ENCODE measurements around the gene GLB1L. TPM values are rescaled to one million over a fixed set of nuclear protein-coding genes. Genes with fewer than 3 reads are reported as not detected.

The GLB1L gene
- total and polyA plus RNA-seq, 4 donors: 2.3 to 5.2 (median 2.6) TPM

- no peaks in the 10 kb centered on the region for H3K4me1 ChIP-seq (ENCODE audit: control insufficient read depth in 4 of 4, insufficient read depth in 4 of 4, low read length in 3 of 4)
- no peak overlapping the region for H3K9ac ChIP-seq (ENCODE audit: low read depth in 1 of 2, low read length in 2 of 2)
- TF ChIP-seq YY1 (IDR thresholded peaks at IDR 0.05): no peak
- no peaks in the 10 kb centered on the region for H3K9me3 ChIP-seq (ENCODE audit: control insufficient read depth in 4 of 4, low read length in 3 of 4)
- WGBS: 90% methylated on average over 5 of the region's 5 CpGs
- no peaks in the 10 kb centered on the region for H3K27me3 ChIP-seq (ENCODE audit: control insufficient read depth in 4 of 4, insufficient read depth in 4 of 4, low read length in 3 of 4)
- DNase-seq (ENCODE audit: low spot score): no peak
- H3K4me3 ChIP-seq (ENCODE audit: low read depth in 1 of 3, low read length in 3 of 3): no peak overlapping the region
- no peaks in the 10 kb centered on the region for H3K36me3 ChIP-seq (ENCODE audit: control insufficient read depth in 4 of 4, insufficient read depth in 3 of 4, low read depth in 1 of 4, low read length in 3 of 4)
- no peak overlapping the region for H3K27ac ChIP-seq (ENCODE audit: low read depth in 1 of 2, low read length in 2 of 2)
These were observed 46.3 kb downstream of the GLB1L start for GRCh38 chr2:219198974-219199373.

GRCh38 chr2:219197388-219197787, 47.9 kb downstream of the GLB1L start:
- no peaks in the 10 kb centered on the region for H3K27me3 ChIP-seq (ENCODE audit: control insufficient read depth in 4 of 4, insufficient read depth in 4 of 4, low read length in 3 of 4)
- H3K4me1 ChIP-seq (ENCODE audit: control insufficient read depth in 4 of 4, insufficient read depth in 4 of 4, low read length in 3 of 4): no peaks in the 10 kb centered on the region
- 97% methylated on average over 1 of the region's 1 CpG for WGBS
- H3K4me3 ChIP-seq (ENCODE audit: low read depth in 1 of 3, low read length in 3 of 3): no peak overlapping the region
- no peak for DNase-seq (ENCODE audit: low spot score)
- no peak overlapping the region for H3K9ac ChIP-seq (ENCODE audit: low read depth in 1 of 2, low read length in 2 of 2)
- H3K36me3 ChIP-seq (ENCODE audit: control insufficient read depth in 4 of 4, insufficient read depth in 3 of 4, low read depth in 1 of 4, low read length in 3 of 4): no peaks in the 10 kb centered on the region
- no peaks in the 10 kb centered on the region for H3K9me3 ChIP-seq (ENCODE audit: control insufficient read depth in 4 of 4, low read length in 3 of 4)
- TF ChIP-seq EGR1 (IDR thresholded peaks at IDR 0.05; ENCODE audit: low read depth in 2 of 2) (no peak), JUND (IDR thresholded peaks at IDR 0.05) (no peak), GABPA (IDR thresholded peaks at IDR 0.05 in 1 of 2, conservative IDR thresholded peaks at IDR 0.05 in 1 of 2) (no peak), CTCF (IDR thresholded peaks at IDR 0.05; ENCODE audit: low read depth, low read length, missing input control) (no peak), YY1 (IDR thresholded peaks at IDR 0.05) (no peak), RXRA (IDR thresholded peaks at IDR 0.05) (no peak), TAF1 (conservative IDR thresholded peaks at IDR 0.05) (no peak), HNF4A (conservative IDR thresholded peaks at IDR 0.05) (no peak), FOXA2 (IDR thresholded peaks at IDR 0.05) (no peak), FOXA1 (IDR thresholded peaks at IDR 0.05) (no peak), NR2F2 (IDR thresholded peaks at IDR 0.05) (no peak)
- TF ChIP-seq, protein P1, sequence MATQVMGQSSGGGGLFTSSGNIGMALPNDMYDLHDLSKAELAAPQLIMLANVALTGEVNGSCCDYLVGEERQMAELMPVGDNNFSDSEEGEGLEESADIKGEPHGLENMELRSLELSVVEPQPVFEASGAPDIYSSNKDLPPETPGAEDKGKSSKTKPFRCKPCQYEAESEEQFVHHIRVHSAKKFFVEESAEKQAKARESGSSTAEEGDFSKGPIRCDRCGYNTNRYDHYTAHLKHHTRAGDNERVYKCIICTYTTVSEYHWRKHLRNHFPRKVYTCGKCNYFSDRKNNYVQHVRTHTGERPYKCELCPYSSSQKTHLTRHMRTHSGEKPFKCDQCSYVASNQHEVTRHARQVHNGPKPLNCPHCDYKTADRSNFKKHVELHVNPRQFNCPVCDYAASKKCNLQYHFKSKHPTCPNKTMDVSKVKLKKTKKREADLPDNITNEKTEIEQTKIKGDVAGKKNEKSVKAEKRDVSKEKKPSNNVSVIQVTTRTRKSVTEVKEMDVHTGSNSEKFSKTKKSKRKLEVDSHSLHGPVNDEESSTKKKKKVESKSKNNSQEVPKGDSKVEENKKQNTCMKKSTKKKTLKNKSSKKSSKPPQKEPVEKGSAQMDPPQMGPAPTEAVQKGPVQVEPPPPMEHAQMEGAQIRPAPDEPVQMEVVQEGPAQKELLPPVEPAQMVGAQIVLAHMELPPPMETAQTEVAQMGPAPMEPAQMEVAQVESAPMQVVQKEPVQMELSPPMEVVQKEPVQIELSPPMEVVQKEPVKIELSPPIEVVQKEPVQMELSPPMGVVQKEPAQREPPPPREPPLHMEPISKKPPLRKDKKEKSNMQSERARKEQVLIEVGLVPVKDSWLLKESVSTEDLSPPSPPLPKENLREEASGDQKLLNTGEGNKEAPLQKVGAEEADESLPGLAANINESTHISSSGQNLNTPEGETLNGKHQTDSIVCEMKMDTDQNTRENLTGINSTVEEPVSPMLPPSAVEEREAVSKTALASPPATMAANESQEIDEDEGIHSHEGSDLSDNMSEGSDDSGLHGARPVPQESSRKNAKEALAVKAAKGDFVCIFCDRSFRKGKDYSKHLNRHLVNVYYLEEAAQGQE (IDR thresholded peaks at IDR 0.05): no peak
- TF ChIP-seq, protein P2, sequence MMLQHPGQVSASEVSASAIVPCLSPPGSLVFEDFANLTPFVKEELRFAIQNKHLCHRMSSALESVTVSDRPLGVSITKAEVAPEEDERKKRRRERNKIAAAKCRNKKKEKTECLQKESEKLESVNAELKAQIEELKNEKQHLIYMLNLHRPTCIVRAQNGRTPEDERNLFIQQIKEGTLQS (IDR thresholded peaks at IDR 0.05): no peak
- TF ChIP-seq, protein P3, sequence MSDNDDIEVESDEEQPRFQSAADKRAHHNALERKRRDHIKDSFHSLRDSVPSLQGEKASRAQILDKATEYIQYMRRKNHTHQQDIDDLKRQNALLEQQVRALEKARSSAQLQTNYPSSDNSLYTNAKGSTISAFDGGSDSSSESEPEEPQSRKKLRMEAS (IDR thresholded peaks at IDR 0.05): no peak
- H3K27ac ChIP-seq (ENCODE audit: low read depth in 1 of 2, low read length in 2 of 2): no peak overlapping the region
